NCI-H1048 (cell line): Measurements from ENCODE around the gene PRDM15.

Experiments used
- DNase-seq: peaks from one replicate; lab custom pipeline; 2025; lab: John Stamatoyannopoulos, UW

Gene PRDM15

GRCh38 chr21:41864311-41865001 is 14.7 kb downstream of the PRDM15 start:
- DNase-seq = no peak

GRCh38 chr21:41863439-41863740 is 15.8 kb downstream of the PRDM15 start:
- DNase-seq = no peak

- DNase-seq = no peak
Observed at GRCh38 chr21:41861987-41862386, 17.2 kb downstream of the PRDM15 start.

GRCh38 chr21:41861255-41861654 is 17.9 kb downstream of the PRDM15 start:
- no peak for DNase-seq

- DNase-seq = no peak
Observed at GRCh38 chr21:41859297-41859980, 19.7 kb downstream of the PRDM15 start.

GRCh38 chr21:41858466-41859296 is 20.5 kb downstream of the PRDM15 start:
- DNase-seq = no peak

- no peak for DNase-seq
Observed at GRCh38 chr21:41857771-41858300, 21.3 kb downstream of the PRDM15 start.

GRCh38 chr21:41856572-41856971 is 22.6 kb downstream of the PRDM15 start:
- DNase-seq = no peak

- DNase-seq = no peak
Observed at GRCh38 chr21:41854426-41854995, 24.6 kb downstream of the PRDM15 start.

GRCh38 chr21:41852929-41853320 is 26.2 kb downstream of the PRDM15 start:
- DNase-seq = no peak

GRCh38 chr21:41852151-41852928 is 26.8 kb downstream of the PRDM15 start:
- DNase-seq = no peak

- DNase-seq = no peak
Observed at GRCh38 chr21:41851090-41851790, 27.9 kb downstream of the PRDM15 start.

- no peak for DNase-seq
Observed at GRCh38 chr21:41850085-41850484, 29.1 kb downstream of the PRDM15 start.

GRCh38 chr21:41848958-41849580 is 30.1 kb downstream of the PRDM15 start:
- no peak for DNase-seq

- DNase-seq = no peak
Observed at GRCh38 chr21:41848533-41848932, 30.6 kb downstream of the PRDM15 start.

- no peak for DNase-seq
Observed at GRCh38 chr21:41847066-41847804, 31.9 kb downstream of the PRDM15 start.

- no peak for DNase-seq
Observed at GRCh38 chr21:41846536-41846935, 32.6 kb downstream of the PRDM15 start.

- no peak for DNase-seq
Observed at GRCh38 chr21:41846033-41846317, 33.2 kb downstream of the PRDM15 start.

GRCh38 chr21:41845310-41846032 is 33.7 kb downstream of the PRDM15 start:
- no peak for DNase-seq
